MG63 (cell line): ENCODE data around the gene ATG2B. TPM values are rescaled to one million over a fixed set of nuclear protein-coding genes. Genes with fewer than 3 reads are reported as not detected.
A peak's percentile ranks its signal among the peaks of the same experiment; 100 is the strongest.

Experiments used
- DNase-seq: peaks from one replicate; pipeline ENCODE4 v3.0.0-alpha.2; 2020
- H3K27me3 ChIP-seq: fragments of 250-450 bp; sonication (Bioruptor Pico); 2 replicates; pipeline ENCODE4 v1.5.1; 2020; ENCODE audit warnings: mild to moderate bottlenecking, moderate library complexity
- H3K36me3 ChIP-seq: fragments of 250-450 bp; sonication (Bioruptor Pico); 2 replicates; pipeline ENCODE4 v1.5.1; 2020; ENCODE audit warnings: mild to moderate bottlenecking, moderate library complexity
- H3K4me3 ChIP-seq: fragments of 250-450 bp; sonication (Bioruptor Pico); 2 replicates; pipeline ENCODE4 v1.5.1; 2020; ENCODE audit warnings: mild to moderate bottlenecking, moderate library complexity
- H3K9me3 ChIP-seq: fragments of 250-450 bp; sonication (Bioruptor Pico); 2 replicates; pipeline ENCODE4 v1.5.1; 2020; ENCODE audit warnings: mild to moderate bottlenecking, moderate library complexity
- total RNA-seq: library from RNA; depleted of rRNA; stranded (reverse); fragments of >200 nt; shearing (Covaris generic); gene quantifications from 2 replicates; pipeline ENCODE4 v1.2.3, GENCODE V29; 2014; ENCODE audit warnings: low replicate concordance

Gene ATG2B
- total RNA-seq, 1 experiment from 2014 or later, result 3.1 TPM

DNA sequence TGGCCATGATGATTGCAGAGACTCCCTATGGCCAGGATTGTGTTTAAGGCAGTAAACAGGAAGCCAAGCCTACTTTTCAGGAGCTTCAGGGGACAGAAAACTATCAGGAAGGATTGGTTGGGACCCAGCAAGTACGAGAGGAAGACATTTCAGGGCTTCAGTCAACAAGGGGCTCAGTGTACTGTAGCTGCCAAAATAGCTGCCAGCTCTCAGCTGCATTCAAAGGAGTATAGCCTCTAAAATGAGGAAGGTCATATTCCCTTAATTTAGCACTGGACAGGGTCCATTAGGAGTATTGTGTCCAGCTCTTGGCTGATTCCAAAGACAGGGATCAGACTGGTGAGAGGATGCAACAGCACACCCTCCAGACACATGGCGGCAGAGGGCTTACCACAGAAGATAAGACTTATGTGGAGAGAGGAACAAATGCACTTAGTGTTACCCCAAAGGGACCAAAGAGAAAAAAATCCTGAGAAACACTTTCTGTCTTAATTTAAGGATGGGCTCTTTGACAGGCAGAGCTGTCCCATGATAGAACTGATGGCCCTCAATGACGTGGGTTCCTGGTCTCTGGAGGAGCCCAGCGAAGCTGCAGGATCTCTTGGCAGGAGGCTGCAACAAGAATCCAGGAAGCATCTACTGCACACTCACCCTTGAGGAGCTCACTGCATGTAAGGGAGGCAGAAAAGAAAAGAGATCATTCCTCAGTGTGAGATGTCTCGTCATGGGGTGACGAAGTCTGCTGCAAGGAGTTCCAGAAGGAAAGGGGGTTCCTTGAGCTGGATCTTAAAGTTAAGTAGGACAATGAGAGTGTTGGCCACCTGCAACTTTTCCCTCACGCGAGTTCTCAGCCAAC is 92.3 kb downstream of the ATG2B start:
- no peaks in the 10 kb centered on the region for H3K27me3 ChIP-seq
- peaks cover 6% of the 10 kb centered on the region; the same call in 1 of the 2 replicates for H3K9me3 ChIP-seq
- no peak overlapping the region for H3K4me3 ChIP-seq
- DNase-seq, result peak; percentile 58
- peaks cover 22% of the 10 kb centered on the region for H3K36me3 ChIP-seq

- Histone ChIP-seq H3K4me3 (no peak overlapping the region), H3K27me3 (no peaks in the 10 kb centered on the region), H3K9me3 (peaks cover 6% of the 10 kb centered on the region; the same call in 1 of the 2 replicates), H3K36me3 (peaks cover 33% of the 10 kb centered on the region)
- no peak for DNase-seq
Measured at GRCh38 chr14:96269359-96269710, 93.8 kb downstream of the ATG2B start.

DNA sequence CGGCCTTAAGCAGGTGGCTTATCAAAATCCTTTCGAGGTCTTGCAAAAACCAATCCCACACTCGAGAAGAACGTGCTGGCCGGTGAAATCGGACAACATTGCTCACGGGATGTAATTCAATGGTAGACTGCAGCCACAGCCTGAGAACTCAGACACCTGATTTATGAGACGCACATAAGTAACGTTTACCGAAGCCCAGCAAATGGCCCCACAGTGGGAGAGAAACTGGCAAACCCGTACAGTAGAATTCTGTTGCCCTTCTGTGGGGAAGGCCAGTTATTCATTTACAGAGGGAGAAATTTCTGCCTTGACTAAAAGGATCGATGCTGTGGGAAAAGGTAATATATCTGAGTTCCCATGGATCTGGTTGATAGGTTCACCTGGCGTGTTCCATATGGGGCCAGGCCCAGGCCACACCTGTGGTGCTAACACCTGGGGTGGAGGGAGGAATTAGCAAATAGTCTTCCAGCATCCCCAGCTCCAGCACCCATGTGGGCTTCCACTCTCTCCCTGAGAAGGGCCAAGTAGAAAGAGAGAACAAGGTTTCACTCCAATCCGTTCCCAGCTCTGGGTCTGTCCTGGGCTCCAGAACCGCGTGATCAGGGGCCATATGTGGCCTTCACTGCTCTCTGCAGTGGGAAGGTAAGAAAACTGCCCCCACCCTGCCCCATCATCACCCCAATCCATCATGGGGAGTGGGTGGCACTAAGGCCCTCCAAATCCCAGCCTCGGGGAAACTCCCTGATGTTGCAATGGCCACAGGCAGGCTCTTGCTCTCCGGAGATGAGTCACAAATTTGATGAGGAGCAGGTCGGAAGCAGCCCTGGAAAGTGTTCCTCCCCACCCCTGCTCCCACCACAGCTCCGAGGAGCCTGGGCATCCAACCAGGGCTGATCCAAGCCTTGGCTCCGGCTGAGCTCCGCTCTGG is 94.4 kb downstream of the ATG2B start:
- Histone ChIP-seq H3K27me3 (no peaks in the 10 kb centered on the region), H3K4me3 (no peak overlapping the region), H3K36me3 (peaks cover 40% of the 10 kb centered on the region), H3K9me3 (peaks cover 6% of the 10 kb centered on the region; the same call in 1 of the 2 replicates)
- DNase-seq, result peak; percentile 90

DNA sequence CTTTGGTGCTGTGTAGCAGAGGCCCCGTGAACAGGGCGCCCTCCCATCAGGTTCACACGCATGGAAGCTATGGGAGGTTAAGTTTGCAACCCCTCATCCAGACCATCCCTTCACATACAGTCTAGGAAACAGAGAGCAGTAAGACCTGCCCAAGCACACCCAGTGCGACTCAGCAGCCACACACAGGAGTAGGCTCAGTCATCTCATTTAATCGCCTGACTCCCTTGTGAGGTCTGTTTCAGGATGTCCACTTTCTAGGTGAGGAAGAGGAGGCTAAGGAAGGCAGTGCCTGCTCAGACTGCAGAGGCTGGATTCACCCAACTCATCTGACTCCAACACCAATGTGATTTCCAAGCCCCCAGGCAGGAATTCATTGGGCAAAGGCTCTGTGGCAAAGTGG is 95.2 kb downstream of the ATG2B start:
- H3K9me3 ChIP-seq, result peaks cover 6% of the 10 kb centered on the region; the same call in 1 of the 2 replicates
- H3K4me3 ChIP-seq, result no peak overlapping the region
- peaks cover 47% of the 10 kb centered on the region for H3K36me3 ChIP-seq
- DNase-seq, result peak; percentile 37
- no peaks in the 10 kb centered on the region for H3K27me3 ChIP-seq

- no peaks in the 10 kb centered on the region for H3K27me3 ChIP-seq
- H3K9me3 ChIP-seq, result peaks cover under 1% of the 10 kb centered on the region; the same call in 1 of the 2 replicates
- DNase-seq, result peak; percentile 68
- peaks cover 51% of the 10 kb centered on the region for H3K36me3 ChIP-seq
- H3K4me3 ChIP-seq, result no peak overlapping the region
Measured at GRCh38 chr14:96267336-96267735, 95.8 kb downstream of the ATG2B start.

DNA sequence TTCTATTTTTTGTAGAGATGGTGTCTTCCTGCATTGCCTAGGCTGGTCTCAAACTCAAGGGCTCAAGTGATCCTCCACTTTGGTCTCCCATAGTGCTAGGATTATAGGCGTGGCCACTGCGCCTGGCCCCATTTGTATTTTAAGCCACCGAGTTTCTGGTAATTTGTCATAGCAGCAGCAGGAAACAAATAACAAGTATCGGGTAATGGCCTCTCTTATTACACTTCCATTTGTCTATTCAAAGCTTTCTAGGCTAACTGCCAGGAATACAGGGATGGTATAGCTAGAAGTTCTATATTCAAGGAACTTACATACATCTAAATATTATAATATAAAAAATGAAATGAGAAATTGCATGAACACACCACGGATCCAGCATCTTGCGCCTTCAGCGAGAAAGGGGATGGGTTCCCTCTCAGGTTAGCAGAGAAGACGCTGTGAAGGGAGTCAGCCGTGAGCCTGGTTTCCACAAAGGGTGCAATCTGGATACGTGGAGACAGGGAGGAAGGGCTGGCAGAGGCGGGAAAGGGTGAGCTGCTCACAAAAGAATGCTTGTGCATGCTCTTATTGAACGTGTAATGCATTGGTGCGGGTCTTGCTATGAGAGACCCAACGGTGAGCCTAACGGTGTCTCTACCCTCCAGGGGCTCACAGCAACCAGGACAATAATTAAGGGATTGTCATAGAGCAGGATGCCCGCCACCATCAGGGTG is 97.6 kb downstream of the ATG2B start:
- H3K27me3 ChIP-seq, result no peaks in the 10 kb centered on the region
- DNase-seq, result no peak
- no peak overlapping the region for H3K4me3 ChIP-seq
- H3K9me3 ChIP-seq, result no peaks in the 10 kb centered on the region
- H3K36me3 ChIP-seq, result peaks cover 69% of the 10 kb centered on the region

- Histone ChIP-seq H3K27me3 (no peaks in the 10 kb centered on the region), H3K36me3 (peaks cover 76% of the 10 kb centered on the region), H3K9me3 (no peaks in the 10 kb centered on the region), H3K4me3 (no peak overlapping the region)
- DNase-seq, result no peak
Measured at GRCh38 chr14:96264853-96265252, 98.3 kb downstream of the ATG2B start.

GRCh38 chr14:96264200-96264553 is 99.0 kb downstream of the ATG2B start:
- H3K36me3 ChIP-seq, result peaks cover 82% of the 10 kb centered on the region
- DNase-seq, result no peak
- H3K9me3 ChIP-seq, result peaks cover 3% of the 10 kb centered on the region
- no peaks in the 10 kb centered on the region for H3K27me3 ChIP-seq
- H3K4me3 ChIP-seq, result no peak overlapping the region

DNA sequence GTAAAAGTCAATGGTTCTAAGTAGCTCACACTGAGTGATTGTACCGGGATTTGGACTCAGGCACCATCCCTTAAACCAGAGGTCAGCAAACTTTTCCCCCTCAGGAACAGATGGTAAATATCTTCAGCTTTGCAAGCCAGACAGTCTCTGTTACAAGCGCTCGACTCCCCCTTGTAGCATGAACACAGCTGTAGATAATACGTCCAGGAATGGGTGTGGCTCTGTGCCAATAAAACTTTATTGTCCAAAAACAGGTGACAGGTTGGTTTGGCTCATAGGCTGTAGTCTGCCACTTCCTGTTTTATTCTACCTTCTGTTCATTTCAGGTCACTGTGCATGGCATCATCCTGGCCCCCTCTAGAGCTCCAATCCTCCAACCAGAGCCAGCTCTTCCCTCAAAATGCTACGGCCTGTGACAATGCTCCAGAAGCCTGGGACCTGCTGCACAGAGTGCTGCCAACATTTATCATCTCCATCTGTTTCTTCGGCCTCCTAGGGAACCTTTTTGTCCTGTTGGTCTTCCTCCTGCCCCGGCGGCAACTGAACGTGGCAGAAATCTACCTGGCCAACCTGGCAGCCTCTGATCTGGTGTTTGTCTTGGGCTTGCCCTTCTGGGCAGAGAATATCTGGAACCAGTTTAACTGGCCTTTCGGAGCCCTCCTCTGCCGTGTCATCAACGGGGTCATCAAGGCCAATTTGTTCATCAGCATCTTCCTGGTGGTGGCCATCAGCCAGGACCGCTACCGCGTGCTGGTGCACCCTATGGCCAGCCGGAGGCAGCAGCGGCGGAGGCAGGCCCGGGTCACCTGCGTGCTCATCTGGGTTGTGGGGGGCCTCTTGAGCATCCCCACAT is 99.6 kb downstream of the ATG2B start:
- DNase-seq, result no peak
- Histone ChIP-seq H3K9me3 (peaks cover 5% of the 10 kb centered on the region), H3K27me3 (no peaks in the 10 kb centered on the region), H3K36me3 (peaks cover 86% of the 10 kb centered on the region), H3K4me3 (no peak overlapping the region)

- Histone ChIP-seq H3K36me3 (peaks cover 87% of the 10 kb centered on the region), H3K4me3 (no peak overlapping the region), H3K9me3 (peaks cover 5% of the 10 kb centered on the region), H3K27me3 (no peaks in the 10 kb centered on the region)
- no peak for DNase-seq
Measured at GRCh38 chr14:96261772-96262655, 101.1 kb downstream of the ATG2B start.

- no peak overlapping the region for H3K4me3 ChIP-seq
- no peaks in the 10 kb centered on the region for H3K27me3 ChIP-seq
- no peak for DNase-seq
- peaks cover 82% of the 10 kb centered on the region for H3K36me3 ChIP-seq
- peaks cover 5% of the 10 kb centered on the region for H3K9me3 ChIP-seq
Measured at GRCh38 chr14:96261053-96261452, 102.1 kb downstream of the ATG2B start.

DNA sequence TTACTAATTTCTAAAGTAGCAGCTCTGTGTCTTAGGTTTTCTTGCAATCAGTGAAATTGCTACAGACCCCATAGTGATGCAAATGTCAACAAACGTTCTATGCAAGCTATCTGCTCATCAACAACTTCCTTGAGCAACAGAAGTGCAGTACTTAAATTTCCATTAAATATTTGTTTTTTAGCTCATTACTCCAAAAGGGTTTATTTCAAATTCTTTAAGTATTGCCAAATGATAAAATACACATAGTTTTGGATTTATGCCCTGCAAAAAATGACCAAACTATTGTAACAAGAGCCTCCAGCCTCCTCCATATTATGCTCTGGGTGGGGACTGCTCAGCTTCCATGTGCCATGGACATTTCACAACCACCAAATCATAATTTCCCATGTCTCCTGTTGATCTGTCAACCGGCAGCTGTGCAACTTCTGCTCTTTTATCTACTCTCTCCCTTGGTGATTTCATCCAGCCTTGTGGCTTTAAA is 102.8 kb downstream of the ATG2B start:
- Histone ChIP-seq H3K27me3 (no peaks in the 10 kb centered on the region), H3K4me3 (no peak overlapping the region), H3K9me3 (peaks cover 5% of the 10 kb centered on the region), H3K36me3 (peaks cover 81% of the 10 kb centered on the region)
- DNase-seq, result no peak

GRCh38 chr14:96257900-96258299 is 105.2 kb downstream of the ATG2B start:
- DNase-seq, result no peak
- Histone ChIP-seq H3K27me3 (no peaks in the 10 kb centered on the region), H3K36me3 (peaks cover 56% of the 10 kb centered on the region), H3K4me3 (peak overlapping the region; percentile 54), H3K9me3 (peaks cover 5% of the 10 kb centered on the region)

DNA sequence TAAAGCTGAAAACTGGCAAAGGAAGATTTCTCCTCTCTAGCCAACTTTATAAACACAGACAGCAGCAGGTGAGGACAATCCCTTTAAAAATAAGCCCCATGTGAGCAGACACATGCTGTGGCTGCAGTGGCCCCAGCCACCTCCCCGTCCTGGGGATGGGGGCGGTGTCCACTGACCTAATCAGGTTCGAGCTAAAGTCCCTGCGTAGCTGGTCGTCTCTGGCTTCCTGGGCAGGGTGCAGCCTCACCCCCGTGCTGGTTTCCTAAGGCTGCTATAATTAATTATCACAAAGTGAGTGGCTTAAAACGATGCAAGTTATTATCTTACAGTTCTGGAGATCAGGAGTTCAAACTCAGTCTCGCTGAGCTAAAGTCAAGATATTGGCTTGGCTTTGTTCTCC is 106.1 kb downstream of the ATG2B start:
- Histone ChIP-seq H3K27me3 (no peaks in the 10 kb centered on the region), H3K9me3 (peaks cover 5% of the 10 kb centered on the region), H3K36me3 (peaks cover 50% of the 10 kb centered on the region), H3K4me3 (peak overlapping the region; percentile 54)
- DNase-seq, result no peak

DNA sequence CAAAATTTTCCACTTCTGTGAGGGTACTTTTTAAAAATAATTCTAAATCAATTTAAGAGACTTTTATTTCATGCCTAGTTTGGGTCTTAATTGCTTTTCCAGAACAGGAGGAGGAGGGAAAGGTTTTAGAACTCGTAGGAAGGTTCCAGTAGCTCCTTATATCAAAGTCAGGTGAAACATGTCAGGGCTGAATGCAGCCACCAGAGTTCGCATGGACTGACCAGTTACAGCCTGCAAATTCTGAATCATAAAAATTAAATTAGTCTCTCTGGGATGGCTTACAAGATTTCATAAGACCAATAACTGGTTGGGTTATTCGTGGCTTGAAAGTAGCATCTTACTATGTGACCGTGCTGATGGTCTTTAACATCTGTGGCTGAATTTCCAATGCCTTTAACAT is 106.7 kb downstream of the ATG2B start:
- DNase-seq, result no peak
- Histone ChIP-seq H3K36me3 (peaks cover 43% of the 10 kb centered on the region), H3K4me3 (peak overlapping the region; percentile 54), H3K9me3 (peaks cover 5% of the 10 kb centered on the region), H3K27me3 (no peaks in the 10 kb centered on the region)
